A673 (cell line): ENCODE measurements around the gene PACS1.

Source experiments
- CTCF ChIP-seq: fragments of 300-800, 200-600 bp; sonication (generic); conservative IDR thresholded peaks from 2 replicates; pipeline ENCODE4 v1.5.1; 2017; ENCODE audit warnings: low read depth, mild to moderate bottlenecking, antibody characterized with exemption, low read length, moderate library complexity, mixed read lengths
- EZH2 ChIP-seq: fragments of 200-600 bp; sonication (generic); IDR thresholded peaks from 2 replicates; pipeline ENCODE4 v1.6.1; 2017; ENCODE audit warnings: borderline replicate concordance, low read depth, mild to moderate bottlenecking, mixed read lengths, antibody characterized with exemption, low read length; ENCODE audit not compliant: poor library complexity, severe bottlenecking

- TF ChIP-seq CTCF = no peak
- no peak for TF ChIP-seq EZH2
Observed at GRCh38 chr11:66226101-66226500, 156.0 kb downstream of the PACS1 start.
